HG03045 (cell line): ENCODE results near the gene GPSM1.

Experiments
- ATAC-seq: cut with Tn5 transposase; IDR thresholded peaks from one replicate; pipeline ENCODE4 v1.9.1; 2021; ENCODE audit warnings: mild to moderate bottlenecking, moderate library complexity; ENCODE audit not compliant: unreplicated experiment

GPSM1 gene

GRCh38 chr9:136291306-136292025 is 35.9 kb upstream of the GPSM1 start:
- no peak for ATAC-seq

- no peak for ATAC-seq
These were observed 35.3 kb upstream of the GPSM1 start for GRCh38 chr9:136292026-136292538.

- ATAC-seq, result no peak
These were observed 34.5 kb upstream of the GPSM1 start for GRCh38 chr9:136292591-136293448.

GRCh38 chr9:136293476-136294077 is 33.8 kb upstream of the GPSM1 start:
- ATAC-seq, result no peak

DNA sequence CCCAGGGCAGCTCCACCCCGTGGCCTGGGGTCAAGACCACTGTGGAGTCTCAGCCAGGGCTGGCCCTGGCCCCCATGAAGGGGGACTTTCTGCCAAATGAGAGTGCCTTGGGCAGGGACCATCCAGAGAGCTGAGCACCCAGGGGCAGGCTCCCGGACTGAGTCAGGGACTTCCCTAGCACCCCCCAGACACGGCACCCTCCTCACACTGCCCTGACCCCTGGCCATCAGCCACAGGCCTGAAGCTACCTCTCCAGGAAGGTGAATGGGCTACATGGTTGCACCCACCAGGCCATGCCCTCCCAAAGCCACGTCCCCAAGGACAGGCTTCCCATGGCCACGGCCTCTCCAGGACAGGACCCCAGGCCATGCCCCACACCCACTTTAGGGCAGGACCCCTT is 32.9 kb upstream of the GPSM1 start:
- ATAC-seq, result no peak

DNA sequence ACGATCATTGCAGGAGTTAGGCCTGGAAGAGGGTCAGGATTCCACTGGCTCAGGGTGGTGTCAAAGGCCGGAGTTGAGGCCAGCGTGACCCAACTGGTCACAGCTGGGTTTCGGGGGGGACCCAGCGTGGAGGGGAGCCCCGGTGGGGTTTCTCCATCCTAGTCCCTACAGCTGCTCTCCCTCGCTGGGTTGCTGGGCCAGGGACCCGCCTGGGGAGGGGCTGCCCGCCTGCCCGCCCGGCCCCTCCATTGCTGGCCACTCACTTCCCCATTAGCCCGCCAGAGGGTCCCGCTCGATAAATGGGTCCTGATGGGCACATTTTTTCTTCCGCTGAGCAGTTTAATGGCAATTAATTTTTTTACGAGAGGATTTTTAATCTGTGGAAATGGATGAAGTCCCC is 32.3 kb upstream of the GPSM1 start:
- ATAC-seq, result no peak

GRCh38 chr9:136295542-136296433 is 31.6 kb upstream of the GPSM1 start:
- ATAC-seq, result no peak

DNA sequence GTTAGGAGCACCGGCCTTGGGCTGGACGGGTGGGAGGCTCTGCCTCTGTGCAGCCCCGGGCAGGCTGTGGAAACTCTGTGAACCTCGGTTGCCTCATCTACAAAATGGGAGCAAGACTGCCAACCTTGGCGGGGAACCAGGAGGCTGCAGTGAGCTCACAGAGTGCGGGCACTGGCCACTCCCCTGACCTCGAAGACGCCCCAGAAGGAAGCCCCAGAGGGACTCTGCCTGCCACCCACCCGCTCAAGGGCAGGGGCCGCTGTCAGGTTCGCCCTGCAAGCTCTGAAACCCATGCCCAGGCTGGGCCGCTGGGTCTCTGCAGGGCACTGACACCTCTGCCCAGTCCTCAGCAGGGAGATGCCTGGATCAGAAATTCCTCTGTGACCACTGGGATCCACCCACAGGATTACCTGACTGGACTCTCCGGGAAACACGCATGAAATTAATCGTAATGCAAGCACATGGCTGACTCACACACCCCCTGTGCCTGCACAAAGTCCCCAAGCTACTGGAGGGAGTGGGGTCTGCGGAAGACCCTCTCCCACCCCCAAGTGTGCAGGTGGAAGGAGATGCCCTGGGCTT is 30.8 kb upstream of the GPSM1 start:
- ATAC-seq, result no peak

DNA sequence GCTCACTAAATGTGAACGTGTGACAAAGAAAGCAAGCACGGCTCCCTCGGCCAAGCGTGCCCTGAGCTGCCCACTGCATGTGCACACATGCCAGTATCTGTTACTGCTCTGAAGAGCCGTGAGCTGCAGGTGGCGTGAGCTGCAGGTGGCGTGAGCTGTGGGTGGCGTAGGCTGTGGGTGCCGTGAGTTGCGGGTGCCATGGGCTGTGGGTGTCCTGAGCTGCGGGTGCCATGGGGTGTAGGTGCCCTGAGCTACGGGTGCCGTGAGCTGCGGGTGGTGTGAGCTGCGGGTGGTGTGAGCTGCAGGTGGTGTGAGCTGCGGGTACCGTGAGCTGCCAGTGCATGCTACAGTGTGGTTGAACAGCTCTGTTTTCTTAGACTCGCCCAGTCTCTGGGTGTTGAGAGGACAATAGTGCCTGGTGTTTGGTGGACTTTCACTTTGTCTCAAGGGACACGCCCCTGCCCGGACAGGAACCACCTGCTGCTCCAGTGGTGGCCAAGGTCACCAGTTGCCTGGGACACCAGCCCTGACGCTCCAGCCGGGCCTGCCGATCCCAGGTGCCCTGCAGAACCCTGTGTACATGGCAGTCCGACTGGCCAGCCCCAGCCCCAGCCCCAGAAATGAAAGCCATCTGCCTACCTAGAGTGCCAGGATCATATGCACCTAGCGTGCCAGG is 30.2 kb upstream of the GPSM1 start:
- no peak for ATAC-seq

DNA sequence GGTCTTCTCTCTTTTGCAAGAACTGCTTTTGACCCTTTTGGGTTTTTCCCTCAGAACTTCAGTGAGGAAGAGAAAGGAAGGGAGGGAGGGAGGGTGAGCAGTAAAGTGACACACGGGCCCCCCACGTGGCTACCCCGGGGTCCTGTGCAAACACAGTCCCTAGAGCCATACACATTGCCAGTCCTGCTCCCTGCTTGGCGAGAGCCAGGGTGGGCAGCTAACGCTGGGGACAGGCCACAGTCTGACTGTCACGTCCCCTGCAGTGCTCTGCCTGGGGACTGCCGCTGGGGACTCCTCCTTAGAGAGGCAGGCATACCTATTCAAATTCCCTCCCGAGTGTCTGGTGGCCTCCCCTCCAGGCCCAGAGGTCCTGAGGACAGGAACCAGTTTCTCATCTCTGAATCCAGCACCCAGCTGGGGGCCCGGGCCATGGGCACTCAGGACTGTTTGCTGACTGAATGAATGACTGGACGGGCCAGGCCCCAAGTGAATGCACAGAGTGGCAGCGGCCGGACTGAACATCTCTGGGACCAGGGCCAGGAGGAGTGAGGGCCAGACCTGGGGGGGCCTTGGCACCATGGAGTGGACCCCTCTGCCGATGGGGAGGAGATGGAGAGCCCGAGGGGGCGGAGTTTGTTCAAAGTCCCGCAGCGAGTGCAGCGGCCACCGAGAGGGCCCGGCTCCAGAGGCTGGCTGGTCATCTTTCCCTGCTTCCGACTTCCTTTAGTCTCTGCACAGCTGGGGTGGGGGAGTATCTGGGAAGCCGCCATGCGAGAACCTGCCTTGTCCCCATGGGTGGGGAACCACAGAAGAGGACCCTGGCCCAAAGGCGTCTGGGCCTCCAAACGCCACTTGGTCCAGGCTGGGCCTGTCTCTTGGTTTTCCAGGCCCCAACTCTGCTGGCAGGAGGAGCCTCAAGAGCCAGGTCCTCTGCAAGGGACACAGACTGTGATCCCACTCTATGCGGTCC is 29.3 kb upstream of the GPSM1 start:
- no peak for ATAC-seq

GRCh38 chr9:136299116-136299515 is 28.2 kb upstream of the GPSM1 start:
- ATAC-seq, result no peak

GRCh38 chr9:136299541-136299940 is 27.8 kb upstream of the GPSM1 start:
- no peak for ATAC-seq

- no peak for ATAC-seq
These were observed 27.3 kb upstream of the GPSM1 start for GRCh38 chr9:136300016-136300545.

GRCh38 chr9:136300866-136301265 is 26.5 kb upstream of the GPSM1 start:
- ATAC-seq, result no peak

GRCh38 chr9:136302527-136302926 is 24.8 kb upstream of the GPSM1 start:
- no peak for ATAC-seq

DNA sequence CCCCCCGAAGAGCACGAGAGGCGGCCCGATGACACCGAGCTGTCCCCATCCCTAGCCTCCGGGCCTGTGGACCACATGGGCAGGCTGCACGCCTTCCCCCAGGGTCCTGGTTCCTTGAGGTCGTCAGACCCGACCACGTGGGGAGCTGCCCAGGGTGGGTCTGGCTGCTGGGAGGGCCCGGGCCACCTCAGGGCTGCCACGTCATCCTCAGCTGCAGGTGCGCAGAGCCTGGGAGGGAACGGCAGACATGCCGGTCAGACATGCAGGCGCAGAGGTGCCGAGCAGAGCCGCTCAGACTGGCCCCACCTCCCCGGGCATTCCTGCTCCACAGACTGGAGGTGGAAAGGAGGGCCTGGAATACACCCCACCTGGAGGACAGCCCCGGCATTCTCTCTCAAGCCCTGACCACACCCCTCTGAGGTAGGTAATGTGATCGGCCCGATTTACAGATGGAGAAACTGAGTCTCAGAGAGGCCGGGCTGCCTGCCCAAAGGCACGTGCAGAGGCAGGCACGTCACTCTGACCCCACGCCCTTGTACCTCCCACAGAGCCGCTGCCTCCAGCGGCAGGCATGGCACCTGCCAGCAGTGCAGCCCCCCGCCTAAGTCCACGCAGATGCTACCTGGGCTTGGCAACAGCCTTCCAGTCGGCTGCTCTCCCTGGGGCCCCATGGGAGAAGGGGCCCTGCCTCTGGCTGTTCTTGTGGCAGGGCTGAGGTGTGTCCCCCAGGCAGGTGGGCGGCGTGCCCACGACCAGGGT is 24.1 kb upstream of the GPSM1 start:
- no peak for ATAC-seq

GRCh38 chr9:136303825-136304416 is 23.4 kb upstream of the GPSM1 start, which contains the start of gene CCDC187:
Gene CCDC187 (minus strand): TSS chr9:136304094. CDS start chr9:136303830, 264 bp downstream.
- ATAC-seq, result no peak
